ENCODE measurements around the gene ASPDH.

ASPDH gene

GRCh38 chr19:50551715-50552187 is 38.0 kb upstream of the ASPDH start:
- TF ChIP-seq CTCF (IDR thresholded peaks at IDR 0.05; ENCODE audit: low read depth, low read length, missing control alignments): no peak
- DNase-seq (ENCODE audit: low read depth): no peak
- no peak overlapping the region for H3K4me3 ChIP-seq (ENCODE audit: low read depth, low read length)

GRCh38 chr19:50551034-50551714 is 37.5 kb upstream of the ASPDH start:
- no peak for TF ChIP-seq CTCF (IDR thresholded peaks at IDR 0.05; ENCODE audit: low read depth, low read length, missing control alignments)
- H3K4me3 ChIP-seq (ENCODE audit: low read depth, low read length): no peak overlapping the region

GRCh38 chr19:50550594-50550966 is 36.9 kb upstream of the ASPDH start:
- H3K4me3 ChIP-seq (ENCODE audit: low read depth, low read length): no peak overlapping the region
- no peak for DNase-seq (ENCODE audit: low read depth)

More at GRCh38 chr19:50551034-50551714, 37.5 kb upstream of the ASPDH start:
- no peak for DNase-seq (ENCODE audit: low read depth)

GRCh38 chr19:50549927-50550593 is 36.3 kb upstream of the ASPDH start:
- H3K4me3 ChIP-seq (ENCODE audit: low read depth, low read length): no peak overlapping the region
- no peak for TF ChIP-seq CTCF (IDR thresholded peaks at IDR 0.05; ENCODE audit: low read depth, low read length, missing control alignments)
- no peak for DNase-seq (ENCODE audit: low read depth)

More at GRCh38 chr19:50550594-50550966, 36.9 kb upstream of the ASPDH start:
- no peak for TF ChIP-seq CTCF (IDR thresholded peaks at IDR 0.05; ENCODE audit: low read depth, low read length, missing control alignments)

GRCh38 chr19:50549059-50549926 is 35.6 kb upstream of the ASPDH start:
- TF ChIP-seq CTCF (IDR thresholded peaks at IDR 0.05; ENCODE audit: low read depth, low read length, missing control alignments): no peak
- no peak for DNase-seq (ENCODE audit: low read depth)
- H3K4me3 ChIP-seq (ENCODE audit: low read depth, low read length): no peak overlapping the region

GRCh38 chr19:50548191-50549058 is 34.7 kb upstream of the ASPDH start:
- no peak overlapping the region for H3K4me3 ChIP-seq (ENCODE audit: low read depth, low read length)
- no peak for DNase-seq (ENCODE audit: low read depth)
- TF ChIP-seq CTCF (IDR thresholded peaks at IDR 0.05; ENCODE audit: low read depth, low read length, missing control alignments): no peak
